Bronchial epithelial cell (primary cell): ENCODE results near the gene AMPD3. TPM values are rescaled to one million over a fixed set of nuclear protein-coding genes. Genes with fewer than 3 reads are reported as not detected.

Source experiments
- DNase-seq: peaks from one replicate; pipeline ENCODE4 v3.0.0-alpha.2; 2010; ENCODE audit warnings: low read depth
- FAIRE-seq: peaks from 2 replicates; lab custom pipeline; 2011; peaks lifted over from hg19 to GRCh38; lab: Jason Lieb, UNC
- H3K27me3 ChIP-seq: 2 replicates; pipeline ENCODE4 v1.5.1; 2011; ENCODE audit warnings: low read length; ENCODE audit not compliant: control insufficient read depth, insufficient read depth
- H3K36me3 ChIP-seq: 2 replicates; pipeline ENCODE4 v1.5.1; 2011; ENCODE audit warnings: low read length; ENCODE audit not compliant: control insufficient read depth, insufficient read depth
- H3K4me3 ChIP-seq: 2 replicates; pipeline ENCODE4 v1.5.1; 2011; ENCODE audit warnings: mild to moderate bottlenecking, low read depth, low read length, control low read depth
- CTCF ChIP-seq: IDR thresholded peaks from 2 replicates; pipeline ENCODE4 v1.5.1; 2011; ENCODE audit warnings: mild to moderate bottlenecking, moderate library complexity, low read length, control low read depth, inconsistent platforms; ENCODE audit not compliant: insufficient read depth, severe bottlenecking
- total RNA-seq: library from RNA; depleted of rRNA; stranded (reverse); fragments of >200 nt; gene quantifications from 2 replicates; pipeline ENCODE4 v1.2.1, GENCODE V29; 2014

The AMPD3 gene
- total RNA-seq, 1 donor from 2014 or later, result 5.3 TPM

GRCh38 chr11:10533323-10533722, 78.3 kb downstream of the AMPD3 start:
- FAIRE-seq (no peak), DNase-seq (no peak)
- no peak for TF ChIP-seq CTCF
- Histone ChIP-seq H3K4me3 (no peak overlapping the region), H3K27me3 (no peaks in the 10 kb centered on the region), H3K36me3 (peaks cover 5% of the 10 kb centered on the region)

- no peak for TF ChIP-seq CTCF
- Histone ChIP-seq H3K36me3 (peaks cover 5% of the 10 kb centered on the region), H3K27me3 (no peaks in the 10 kb centered on the region), H3K4me3 (no peak overlapping the region)
- FAIRE-seq, result no peak
- no peak for DNase-seq
Observed at GRCh38 chr11:10534316-10534715, 79.3 kb downstream of the AMPD3 start.

- DNase-seq (no peak), FAIRE-seq (no peak)
- no peak for TF ChIP-seq CTCF
- no peak overlapping the region for H3K4me3 ChIP-seq
- no peaks in the 10 kb centered on the region for H3K27me3 ChIP-seq
- H3K36me3 ChIP-seq, result peaks cover 4% of the 10 kb centered on the region
Observed at GRCh38 chr11:10537600-10537999, 82.5 kb downstream of the AMPD3 start.

GRCh38 chr11:10538924-10539323, 83.9 kb downstream of the AMPD3 start:
- Histone ChIP-seq H3K27me3 (no peaks in the 10 kb centered on the region), H3K4me3 (no peak overlapping the region), H3K36me3 (peaks cover under 1% of the 10 kb centered on the region)
- DNase-seq (no peak), FAIRE-seq (no peak)
- no peak for TF ChIP-seq CTCF

- Histone ChIP-seq H3K4me3 (no peak overlapping the region), H3K27me3 (no peaks in the 10 kb centered on the region), H3K36me3 (no peaks in the 10 kb centered on the region)
- FAIRE-seq (no peak), DNase-seq (no peak)
- TF ChIP-seq CTCF, result no peak
Observed at GRCh38 chr11:10539339-10539738, 84.3 kb downstream of the AMPD3 start.

GRCh38 chr11:10540546-10540914, 85.5 kb downstream of the AMPD3 start:
- no peak for TF ChIP-seq CTCF
- FAIRE-seq (peak; percentile 47), DNase-seq (peak; percentile 32)
- Histone ChIP-seq H3K4me3 (peak overlapping the region; percentile 89), H3K27me3 (no peaks in the 10 kb centered on the region), H3K36me3 (no peaks in the 10 kb centered on the region)
